DND-41 (cell line): ENCODE measurements around the gene CD55.

ENCODE experiments used
- EZH2 ChIP-seq: IDR thresholded peaks from 3 replicates; pipeline ENCODE4 v1.6.1; 2012; ENCODE audit warnings: borderline replicate concordance, low read depth, mild to moderate bottlenecking, moderate library complexity, low read length, inconsistent platforms; ENCODE audit not compliant: severe bottlenecking
- TF ChIP-seq, protein P1 (sequence below): IDR thresholded peaks from 2 replicates; pipeline ENCODE4 v1.5.1; 2012; ENCODE audit warnings: borderline replicate concordance, low read length, moderate library complexity, mild to moderate bottlenecking; ENCODE audit not compliant: poor library complexity, severe bottlenecking; ENCODE audit errors: extremely low read depth

DNA sequence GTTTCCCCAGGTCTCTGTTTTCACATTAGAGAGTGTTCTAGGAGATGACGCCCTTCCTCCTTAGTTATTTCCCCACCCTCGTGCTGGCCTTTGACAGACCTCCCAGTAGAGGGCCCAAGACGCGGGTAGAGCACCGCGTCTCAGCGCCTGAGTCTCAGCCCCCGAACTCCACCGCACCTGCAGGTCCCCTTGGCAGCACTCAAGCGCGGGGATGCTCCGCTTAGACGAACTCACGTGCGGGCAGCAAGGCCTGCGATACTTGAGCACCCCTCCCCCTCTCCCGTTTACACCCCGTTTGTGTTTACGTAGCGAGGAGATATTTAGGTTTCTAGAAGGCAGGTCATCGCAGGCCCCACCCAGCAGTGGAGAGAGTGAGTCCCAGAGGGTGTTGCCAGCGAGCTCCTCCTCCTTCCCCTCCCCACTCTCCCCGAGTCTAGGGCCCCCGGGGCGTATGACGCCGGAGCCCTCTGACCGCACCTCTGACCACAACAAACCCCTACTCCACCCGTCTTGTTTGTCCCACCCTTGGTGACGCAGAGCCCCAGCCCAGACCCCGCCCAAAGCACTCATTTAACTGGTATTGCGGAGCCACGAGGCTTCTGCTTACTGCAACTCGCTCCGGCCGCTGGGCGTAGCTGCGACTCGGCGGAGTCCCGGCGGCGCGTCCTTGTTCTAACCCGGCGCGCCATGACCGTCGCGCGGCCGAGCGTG lies at the start of gene CD55:
- TF ChIP-seq, protein P1, sequence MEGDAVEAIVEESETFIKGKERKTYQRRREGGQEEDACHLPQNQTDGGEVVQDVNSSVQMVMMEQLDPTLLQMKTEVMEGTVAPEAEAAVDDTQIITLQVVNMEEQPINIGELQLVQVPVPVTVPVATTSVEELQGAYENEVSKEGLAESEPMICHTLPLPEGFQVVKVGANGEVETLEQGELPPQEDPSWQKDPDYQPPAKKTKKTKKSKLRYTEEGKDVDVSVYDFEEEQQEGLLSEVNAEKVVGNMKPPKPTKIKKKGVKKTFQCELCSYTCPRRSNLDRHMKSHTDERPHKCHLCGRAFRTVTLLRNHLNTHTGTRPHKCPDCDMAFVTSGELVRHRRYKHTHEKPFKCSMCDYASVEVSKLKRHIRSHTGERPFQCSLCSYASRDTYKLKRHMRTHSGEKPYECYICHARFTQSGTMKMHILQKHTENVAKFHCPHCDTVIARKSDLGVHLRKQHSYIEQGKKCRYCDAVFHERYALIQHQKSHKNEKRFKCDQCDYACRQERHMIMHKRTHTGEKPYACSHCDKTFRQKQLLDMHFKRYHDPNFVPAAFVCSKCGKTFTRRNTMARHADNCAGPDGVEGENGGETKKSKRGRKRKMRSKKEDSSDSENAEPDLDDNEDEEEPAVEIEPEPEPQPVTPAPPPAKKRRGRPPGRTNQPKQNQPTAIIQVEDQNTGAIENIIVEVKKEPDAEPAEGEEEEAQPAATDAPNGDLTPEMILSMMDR, result peak; percentile 47
- no peak for TF ChIP-seq EZH2
